ENCODE measurements around the gene EPB41. TPM values are rescaled to one million over a fixed set of nuclear protein-coding genes. Genes with fewer than 3 reads are reported as not detected.

Gene EPB41
- 1.6 and 9.4 TPM in 2 replicates for total RNA-seq

DNA sequence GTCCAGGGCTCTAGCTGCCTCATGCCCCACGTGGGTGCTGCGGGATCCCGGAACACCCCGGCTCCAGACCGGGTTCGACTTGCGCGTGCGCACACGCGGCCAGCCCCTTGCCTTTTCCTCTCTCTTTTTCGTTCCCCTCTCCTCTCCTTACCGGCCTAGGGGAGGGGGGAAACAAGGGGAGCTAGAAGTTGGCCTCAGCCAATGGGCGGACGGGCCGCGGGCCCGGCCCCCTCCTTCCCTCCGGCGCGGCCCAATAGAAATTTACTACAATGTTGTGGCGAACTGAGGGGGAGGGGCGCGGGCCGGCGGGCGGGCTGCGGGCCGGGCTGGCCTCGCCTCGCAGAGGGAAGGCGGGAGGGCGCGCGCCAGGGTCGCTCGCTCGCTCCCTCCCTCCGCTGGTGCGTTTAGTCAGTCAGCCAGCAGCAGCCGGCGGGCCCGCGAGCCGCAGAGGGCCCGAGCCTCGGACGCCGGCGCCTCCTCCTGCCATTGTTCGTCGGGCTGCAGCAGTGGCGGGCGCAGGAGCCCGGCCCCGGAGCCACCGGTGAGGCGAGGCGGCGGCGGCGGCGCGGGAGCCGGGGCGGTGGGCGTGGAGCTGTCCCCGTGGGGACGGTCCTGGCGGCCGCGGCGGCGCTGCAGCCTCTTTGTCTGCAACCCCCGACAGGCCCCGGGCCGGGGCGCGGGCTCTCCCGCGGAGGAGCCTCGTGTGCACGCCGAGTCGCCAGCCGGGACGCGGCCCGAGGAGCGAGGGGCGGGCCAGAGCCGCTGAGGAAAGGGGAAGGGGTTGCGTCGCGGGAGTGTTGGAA is at the start of gene EPB41:
Gene EPB41 (plus strand): TSS at position 342 of the 803 bp plus-strand sequence. CDS start 72,869 bp downstream, outside the sequence.

DNA sequence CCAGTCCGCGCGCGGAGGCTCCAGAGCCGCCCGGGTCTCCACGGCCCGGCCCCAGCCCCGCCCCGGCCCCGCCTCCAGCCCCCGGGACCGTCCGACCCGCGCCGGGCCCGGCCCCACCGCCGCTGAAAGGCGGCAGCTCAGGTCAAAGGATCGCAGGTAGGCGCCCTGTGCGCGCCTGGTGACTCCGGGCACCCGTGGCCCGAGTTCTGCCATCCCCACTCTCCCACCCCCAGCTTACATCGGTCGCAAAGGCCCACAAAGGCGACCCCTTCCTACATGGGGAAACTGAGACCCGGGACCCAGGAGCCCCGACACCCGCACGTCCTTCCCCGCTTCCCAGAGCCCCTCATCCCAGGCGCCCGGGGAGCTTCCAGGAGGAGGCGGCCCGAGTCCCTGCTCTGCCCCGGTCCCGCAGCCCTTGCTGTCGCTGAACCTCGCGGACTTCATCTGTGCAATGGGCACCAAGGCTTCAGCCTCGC is 209.6 kb downstream of the EPB41 start, which contains the start of gene TMEM200B:
Gene TMEM200B (minus strand): TSS at position 17 of the 479 bp plus-strand sequence. CDS start 2,075 bp downstream, outside the sequence.

Other genes with a start within 250 kb of the EPB41 start
- 4.1 and 5.5 TPM in 2 replicates for gene GMEB1, start 245.8 kb upstream of the EPB41 start, total RNA-seq
- gene YTHDF2, start 177.6 kb upstream of the EPB41 start, total RNA-seq, result 33.0 and 35.3 TPM in 2 replicates
- gene OPRD1, start 102.4 kb upstream of the EPB41 start, total RNA-seq, result not detected in 2 replicates
- 13.9 and 16.5 TPM in 2 replicates for gene TMEM200B, start 209.3 kb downstream of the EPB41 start, total RNA-seq